Caco-2 (cell line): ENCODE data around the gene CLDND1. TPM values are rescaled to one million over a fixed set of nuclear protein-coding genes. Genes with fewer than 3 reads are reported as not detected.

Experiments
- BruUV-seq: library from RNA; stranded (reverse); fragments of 400-500 nt; replicated peaks from 2 replicates; lab custom pipeline; 2021; lab: Mats Ljungman, UMichigan
- CTCF ChIA-PET: fragments of 300-600 bp; sonication (Branson Sonifier 250); formaldehyde crosslinking; loops from one replicate; lab custom pipeline; 2022; ENCODE audit warnings: antibody characterized with exemption; lab: Charles Lee
- POLR2A ChIA-PET: fragments of 300-600 bp; sonication (Branson Sonifier 250); formaldehyde crosslinking; loops from one replicate; lab custom pipeline; 2022; ENCODE audit warnings: antibody characterized with exemption; lab: Charles Lee
- DNase-seq, 2 experiments: peaks; one replicate each; pipeline versions ENCODE4 v3.0.0 to v3.0.0-alpha.2; 2020 to 2022
- H3K27me3 ChIP-seq: replicated peaks from 2 replicates; pipeline ENCODE4 v1.6.0; 2011; ENCODE audit warnings: low read length; ENCODE audit not compliant: control insufficient read depth, insufficient read depth
- H3K36me3 ChIP-seq: 2 replicates; pipeline ENCODE4 v1.5.1; 2011; ENCODE audit warnings: low read length; ENCODE audit not compliant: control insufficient read depth, insufficient read depth
- H3K4me1 ChIP-seq: fragments of 250-450 bp; sonication (Bioruptor Pico); 2 replicates; pipeline ENCODE4 v1.5.1; 2020; ENCODE audit warnings: mild to moderate bottlenecking
- H3K4me3 ChIP-seq: 2 replicates; pipeline ENCODE4 v1.5.1; 2011; ENCODE audit warnings: low read depth, mild to moderate bottlenecking, control low read depth, low read length
- H3K9me3 ChIP-seq: fragments of 250-450 bp; sonication (Bioruptor Pico); 2 replicates; pipeline ENCODE4 v1.5.1; 2020; ENCODE audit warnings: mild to moderate bottlenecking, moderate library complexity
- H3K27ac Mint-ChIP-seq: one replicate; pipeline ENCODE4 v1.8.0; 2022; ENCODE audit warnings: mixed read lengths; ENCODE audit not compliant: unreplicated experiment
- H3K27me3 Mint-ChIP-seq: one replicate; pipeline ENCODE4 v1.8.0; 2022; ENCODE audit warnings: mixed read lengths; ENCODE audit not compliant: insufficient read depth, unreplicated experiment
- H3K36me3 Mint-ChIP-seq: one replicate; pipeline ENCODE4 v1.8.0; 2022; ENCODE audit warnings: mild to moderate bottlenecking, mixed read lengths; ENCODE audit not compliant: insufficient read depth, unreplicated experiment
- H3K4me1 Mint-ChIP-seq: one replicate; pipeline ENCODE4 v1.8.0; 2022; ENCODE audit warnings: low read depth, mixed read lengths; ENCODE audit not compliant: unreplicated experiment
- H3K4me3 Mint-ChIP-seq: one replicate; pipeline ENCODE4 v1.8.0; 2022; ENCODE audit warnings: mild to moderate bottlenecking, moderate library complexity, mixed read lengths; ENCODE audit not compliant: unreplicated experiment
- H3K9me3 Mint-ChIP-seq: one replicate; pipeline ENCODE4 v1.8.0; 2022; ENCODE audit warnings: mixed read lengths; ENCODE audit not compliant: unreplicated experiment
- intact Hi-C: fragments of 100-400 bp; cut with micrococcal nuclease; formaldehyde crosslinking; loops from one replicate; pipeline ENCODE4 v1.10.0; 2022; ENCODE audit not compliant: unreplicated experiment
- total RNA-seq: library from RNA; stranded (reverse); gene quantifications from 2 replicates; pipeline ENCODE4 v1.2.3, GENCODE V29; 2022
- TF ChIP-seq, protein P1 (sequence below), 2 experiments: fragments of 200-600 bp in 1 of 2; IDR thresholded peaks; 1 replicate in 1 of 2; 2 replicates in 1 of 2; pipeline versions ENCODE4 v1.5.1 to v1.8.0; 2011 to 2022; ENCODE audit warnings: antibody characterized with exemption in 1 of 2, control low read depth in 1 of 2, inconsistent platforms in 1 of 2, low read depth in 1 of 2, low read length in 1 of 2, mild to moderate bottlenecking in 1 of 2, moderate library complexity in 1 of 2; ENCODE audit not compliant: insufficient read depth in 1 of 2, severe bottlenecking in 1 of 2, unreplicated experiment in 1 of 2

Gene CLDND1
- total RNA-seq, 1 experiment from 2014 or later, result 56.0 TPM

DNA sequence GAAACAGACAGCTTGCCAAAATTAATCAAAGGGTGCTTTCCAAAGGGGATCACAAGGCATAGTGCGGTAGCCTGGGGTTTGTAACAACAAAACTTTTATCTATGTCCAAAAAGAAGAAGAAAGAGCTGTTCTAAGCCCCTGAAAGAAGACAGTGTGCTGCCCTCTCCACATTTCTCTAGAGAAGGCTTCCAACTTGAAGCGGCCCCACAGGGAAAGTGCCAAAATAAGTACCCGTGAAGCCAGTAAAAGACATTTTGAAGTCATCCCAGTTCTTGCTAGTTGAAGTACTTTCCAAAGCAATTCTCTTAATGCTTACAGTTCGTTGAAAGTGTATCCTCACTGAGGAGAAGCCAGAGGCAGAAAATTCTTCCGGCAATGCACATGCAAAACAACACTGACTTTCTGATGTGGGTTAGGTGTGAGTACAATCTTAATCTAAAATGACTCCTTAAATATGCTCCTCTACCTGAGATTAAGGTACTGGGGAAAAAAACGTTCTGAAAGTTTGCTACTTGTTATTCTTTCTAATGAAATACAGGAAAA lies 30.4 kb upstream of the CLDND1 start:
- Mint-ChIP-seq H3K36me3 (no peaks in the 10 kb centered on the region), H3K4me1 (no peaks in the 10 kb centered on the region), H3K27ac (no peak overlapping the region), H3K9me3 (no peaks in the 10 kb centered on the region), H3K27me3 (peaks cover under 1% of the 10 kb centered on the region), H3K4me3 (no peak overlapping the region)
- CTCF ChIA-PET, result no interaction called here
- no peaks in the 10 kb centered on the region for H3K4me1 ChIP-seq
- no peaks in the 10 kb centered on the region for H3K9me3 ChIP-seq
- intact Hi-C loops, result no loop called here
- H3K27me3 ChIP-seq, result no peaks in the 10 kb centered on the region
- TF ChIP-seq, protein P1, sequence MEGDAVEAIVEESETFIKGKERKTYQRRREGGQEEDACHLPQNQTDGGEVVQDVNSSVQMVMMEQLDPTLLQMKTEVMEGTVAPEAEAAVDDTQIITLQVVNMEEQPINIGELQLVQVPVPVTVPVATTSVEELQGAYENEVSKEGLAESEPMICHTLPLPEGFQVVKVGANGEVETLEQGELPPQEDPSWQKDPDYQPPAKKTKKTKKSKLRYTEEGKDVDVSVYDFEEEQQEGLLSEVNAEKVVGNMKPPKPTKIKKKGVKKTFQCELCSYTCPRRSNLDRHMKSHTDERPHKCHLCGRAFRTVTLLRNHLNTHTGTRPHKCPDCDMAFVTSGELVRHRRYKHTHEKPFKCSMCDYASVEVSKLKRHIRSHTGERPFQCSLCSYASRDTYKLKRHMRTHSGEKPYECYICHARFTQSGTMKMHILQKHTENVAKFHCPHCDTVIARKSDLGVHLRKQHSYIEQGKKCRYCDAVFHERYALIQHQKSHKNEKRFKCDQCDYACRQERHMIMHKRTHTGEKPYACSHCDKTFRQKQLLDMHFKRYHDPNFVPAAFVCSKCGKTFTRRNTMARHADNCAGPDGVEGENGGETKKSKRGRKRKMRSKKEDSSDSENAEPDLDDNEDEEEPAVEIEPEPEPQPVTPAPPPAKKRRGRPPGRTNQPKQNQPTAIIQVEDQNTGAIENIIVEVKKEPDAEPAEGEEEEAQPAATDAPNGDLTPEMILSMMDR (IDR thresholded peaks at IDR 0.05; ENCODE audit: insufficient read depth in 1 of 2, low read depth in 1 of 2, low read length in 1 of 2, severe bottlenecking in 1 of 2, unreplicated experiment in 1 of 2), result no peak
- DNase-seq, result no peak
- BruUV-seq, result no TSS peak
- POLR2A ChIA-PET, result no interaction called here
- H3K4me3 ChIP-seq, result no peak overlapping the region
- no peaks in the 10 kb centered on the region for H3K36me3 ChIP-seq

- POLR2A ChIA-PET, result no interaction called here
Observed at GRCh38 chr3:98552232-98553020, 29.7 kb upstream of the CLDND1 start.

GRCh38 chr3:98551754-98552153 lies 29.1 kb upstream of the CLDND1 start:
- Histone ChIP-seq H3K36me3 (no peaks in the 10 kb centered on the region), H3K4me1 (no peaks in the 10 kb centered on the region), H3K27me3 (no peaks in the 10 kb centered on the region), H3K9me3 (no peaks in the 10 kb centered on the region), H3K4me3 (no peak overlapping the region)
- Mint-ChIP-seq H3K4me3 (no peak overlapping the region), H3K27ac (no peak overlapping the region), H3K9me3 (no peaks in the 10 kb centered on the region), H3K36me3 (no peaks in the 10 kb centered on the region), H3K27me3 (no peaks in the 10 kb centered on the region), H3K4me1 (no peaks in the 10 kb centered on the region)
- intact Hi-C loops, result no loop called here
- ChIA-PET POLR2A (no interaction called here), CTCF (no interaction called here)
- TF ChIP-seq, protein P1 (IDR thresholded peaks at IDR 0.05; ENCODE audit: insufficient read depth in 1 of 2, low read depth in 1 of 2, low read length in 1 of 2, severe bottlenecking in 1 of 2, unreplicated experiment in 1 of 2), result no peak
- BruUV-seq, result no TSS peak
- no peak for DNase-seq

More at GRCh38 chr3:98552232-98553020, 29.7 kb upstream of the CLDND1 start:
- Mint-ChIP-seq H3K36me3 (no peaks in the 10 kb centered on the region), H3K4me3 (no peak overlapping the region), H3K9me3 (no peaks in the 10 kb centered on the region), H3K27ac (no peak overlapping the region), H3K27me3 (no peaks in the 10 kb centered on the region), H3K4me1 (no peaks in the 10 kb centered on the region)
- DNase-seq, result no peak
- Histone ChIP-seq H3K27me3 (no peaks in the 10 kb centered on the region), H3K4me1 (no peaks in the 10 kb centered on the region), H3K9me3 (no peaks in the 10 kb centered on the region), H3K36me3 (no peaks in the 10 kb centered on the region), H3K4me3 (no peak overlapping the region)
- BruUV-seq, result no TSS peak
- CTCF ChIA-PET, result no interaction called here
- intact Hi-C loops, result no loop called here
- TF ChIP-seq, protein P1 (IDR thresholded peaks at IDR 0.05; ENCODE audit: insufficient read depth in 1 of 2, low read depth in 1 of 2, low read length in 1 of 2, severe bottlenecking in 1 of 2, unreplicated experiment in 1 of 2), result no peak
